NCI-H69 (cell line): ENCODE measurements around the gene SPX.

ENCODE experiments used
- DNase-seq: peaks from one replicate; lab custom pipeline; 2025; lab: John Stamatoyannopoulos, UW

The SPX gene

DNA sequence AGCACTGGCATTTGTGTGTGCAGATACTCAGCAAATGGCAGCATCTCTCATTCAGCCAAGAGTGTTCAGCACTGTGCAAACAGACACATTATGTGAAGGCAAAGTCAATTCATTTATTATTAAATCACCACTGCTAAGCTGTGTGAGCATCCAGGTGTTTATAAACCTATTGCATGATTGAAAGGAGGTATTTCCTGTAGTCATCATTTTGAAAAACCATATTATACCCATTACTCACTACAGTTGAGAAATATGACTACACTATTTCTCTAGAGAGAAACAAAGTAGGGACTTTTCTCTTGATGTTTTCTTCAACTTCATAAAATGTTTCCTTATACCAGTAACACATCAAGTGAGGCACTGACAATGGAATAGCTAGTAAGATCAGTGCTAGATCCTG lies 13.7 kb downstream of the SPX start:
- peak; percentile 37 for DNase-seq

- peak; percentile 67 for DNase-seq
Observed at GRCh38 chr12:21541773-21542172, 15.7 kb downstream of the SPX start.

GRCh38 chr12:21542403-21542802 lies 16.3 kb downstream of the SPX start:
- peak; percentile 1 for DNase-seq

GRCh38 chr12:21543151-21543550 lies 17.1 kb downstream of the SPX start:
- no peak for DNase-seq

GRCh38 chr12:21545557-21545956 lies 19.5 kb downstream of the SPX start:
- DNase-seq = no peak

DNA sequence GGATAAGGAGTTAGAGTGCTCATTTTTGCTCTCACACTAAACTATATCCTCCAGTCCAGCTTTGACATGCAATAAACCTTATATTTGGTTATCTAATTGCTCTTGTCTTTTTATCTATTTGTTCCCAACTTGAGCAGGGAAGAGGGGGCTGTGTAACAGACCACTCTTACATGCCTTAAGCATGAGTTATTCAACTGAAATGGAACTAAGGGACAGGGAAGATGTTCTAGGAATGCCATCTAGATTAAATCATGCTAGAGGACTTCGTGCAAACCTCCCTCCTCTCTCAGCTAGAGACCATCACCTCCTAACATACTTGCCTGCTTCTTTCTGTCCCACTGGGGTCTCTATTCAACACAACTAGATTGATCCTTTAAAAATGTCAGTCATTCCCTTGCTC lies 20.6 kb downstream of the SPX start:
- no peak for DNase-seq

- DNase-seq = no peak
Observed at GRCh38 chr12:21547437-21547836, 21.3 kb downstream of the SPX start.

DNA sequence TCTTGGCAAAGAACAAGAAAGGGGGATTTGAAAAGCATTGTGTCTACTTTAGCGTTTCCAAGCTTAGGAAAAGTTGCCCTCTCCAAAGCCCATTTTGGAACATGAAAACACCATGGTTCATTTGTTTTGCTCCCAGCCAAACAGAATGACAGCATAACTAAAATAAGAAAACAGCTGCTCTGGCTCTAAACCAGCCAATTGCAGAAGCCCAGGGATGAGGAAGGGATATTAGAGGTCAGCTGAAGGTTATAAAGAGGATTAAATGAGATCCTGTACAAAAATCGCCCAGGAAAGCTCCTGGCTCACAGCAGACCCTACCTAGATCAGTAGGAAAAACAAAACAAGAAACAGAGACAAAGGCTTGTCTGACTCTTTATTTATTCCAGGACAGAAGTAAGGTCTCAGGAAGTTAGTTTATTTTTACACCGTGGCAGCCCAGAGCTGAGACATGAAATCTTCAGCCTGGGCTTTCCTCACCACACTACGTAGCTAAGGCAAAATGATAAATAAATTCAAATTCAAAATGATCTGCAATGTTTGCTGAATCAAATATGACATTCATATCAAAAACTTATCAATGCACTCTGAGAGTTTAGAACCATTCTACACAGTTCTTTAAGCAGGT lies 25.9 kb downstream of the SPX start:
- DNase-seq = no peak

DNA sequence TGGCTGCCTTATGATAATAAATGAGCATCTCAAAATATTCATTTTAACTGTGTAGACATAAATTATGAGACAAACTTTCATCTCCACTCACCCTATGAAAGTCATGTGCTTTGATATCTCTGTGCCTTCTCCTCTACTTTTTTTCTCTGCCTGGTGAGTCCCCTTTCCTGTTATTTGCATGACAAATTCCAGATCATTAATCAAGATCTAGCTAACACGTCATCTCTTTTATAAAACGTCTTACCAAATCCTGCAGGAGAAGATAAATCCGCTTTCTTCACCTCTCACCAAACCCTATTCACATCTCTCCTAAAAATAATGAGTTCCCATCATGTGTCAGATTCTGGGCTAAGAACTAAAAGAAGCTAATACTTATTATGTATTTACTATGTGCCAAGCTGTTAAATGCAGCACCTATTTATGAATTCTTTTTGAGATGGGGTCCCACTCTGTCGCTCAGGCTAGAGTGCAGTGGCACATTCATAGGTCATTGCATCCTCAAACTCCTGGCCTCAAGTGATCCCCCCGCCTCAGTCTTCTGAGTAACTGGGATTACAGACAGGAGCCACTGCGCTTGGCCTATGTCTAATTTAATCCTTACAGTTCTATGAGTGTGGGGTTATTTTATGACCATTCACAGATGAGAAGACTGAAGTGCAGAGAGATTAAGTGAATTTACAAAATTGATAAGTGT lies 26.7 kb downstream of the SPX start:
- DNase-seq = no peak

- DNase-seq = no peak
Observed at GRCh38 chr12:21553329-21553675, 27.2 kb downstream of the SPX start.

DNA sequence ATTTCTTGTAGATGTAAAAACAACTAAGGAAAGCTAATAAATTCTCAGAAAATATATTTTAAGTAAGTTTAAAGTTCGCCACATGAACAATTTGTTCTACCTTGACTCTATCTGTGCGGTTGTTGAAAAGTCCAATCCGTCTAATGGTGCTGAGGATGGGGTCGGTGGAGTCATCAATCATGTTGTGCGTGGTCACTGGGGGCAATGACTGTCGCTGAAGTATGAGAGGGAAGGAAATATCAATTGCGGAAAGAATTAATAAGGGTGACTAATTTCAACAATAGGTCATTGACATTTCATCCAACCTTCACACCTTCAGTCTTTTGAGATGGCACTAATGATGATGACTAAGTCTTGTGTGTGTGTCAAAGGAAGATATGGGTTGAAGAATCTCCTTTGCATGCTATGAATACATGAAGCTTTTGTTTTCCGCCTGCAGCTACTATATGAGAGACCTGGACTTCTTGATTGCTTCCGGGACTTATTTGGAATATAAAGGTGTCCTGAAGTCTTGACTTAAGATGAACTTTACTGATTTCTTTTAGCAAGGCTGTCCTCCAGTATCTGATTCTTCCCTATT lies 32.1 kb downstream of the SPX start:
- no peak for DNase-seq

GRCh38 chr12:21559855-21560569 lies 33.9 kb downstream of the SPX start:
- DNase-seq = no peak

- DNase-seq = no peak
Observed at GRCh38 chr12:21561158-21561557, 35.1 kb downstream of the SPX start.

GRCh38 chr12:21562859-21563258 lies 36.8 kb downstream of the SPX start:
- no peak for DNase-seq

DNA sequence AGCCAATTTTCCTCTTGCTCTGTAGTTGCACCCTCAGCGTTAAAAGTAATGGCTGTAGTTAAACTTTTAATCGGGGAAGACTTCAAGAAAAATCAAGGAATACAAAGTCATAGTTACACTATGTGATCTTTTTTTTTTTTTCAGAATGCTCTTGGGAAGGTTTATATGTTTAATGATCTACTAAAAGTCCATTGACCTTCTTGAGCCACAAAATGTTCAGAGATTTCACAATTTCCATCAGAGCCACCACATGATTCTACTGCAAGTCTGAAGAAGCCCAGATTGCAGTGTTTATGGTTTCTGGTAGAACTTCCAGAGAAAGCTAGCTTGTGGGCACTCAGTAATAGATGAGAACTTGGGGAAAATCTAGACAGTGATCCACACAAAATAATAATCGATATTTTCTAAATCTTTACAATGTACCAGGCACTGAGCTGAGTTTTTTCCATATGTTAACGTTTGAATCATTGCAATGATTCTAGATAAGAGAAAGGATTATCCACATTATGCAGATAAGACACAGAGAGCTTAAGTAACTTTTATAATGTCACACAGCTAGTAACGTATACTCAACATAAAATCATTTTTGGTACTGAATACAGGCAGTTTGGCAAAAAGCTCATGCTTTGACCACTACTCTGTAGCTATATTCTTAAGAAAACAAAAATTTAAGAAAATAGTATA lies 40.3 kb downstream of the SPX start:
- DNase-seq = no peak

- no peak for DNase-seq
Observed at GRCh38 chr12:21566907-21567394, 40.9 kb downstream of the SPX start.

GRCh38 chr12:21568115-21568514 lies 42.0 kb downstream of the SPX start:
- DNase-seq = no peak

DNA sequence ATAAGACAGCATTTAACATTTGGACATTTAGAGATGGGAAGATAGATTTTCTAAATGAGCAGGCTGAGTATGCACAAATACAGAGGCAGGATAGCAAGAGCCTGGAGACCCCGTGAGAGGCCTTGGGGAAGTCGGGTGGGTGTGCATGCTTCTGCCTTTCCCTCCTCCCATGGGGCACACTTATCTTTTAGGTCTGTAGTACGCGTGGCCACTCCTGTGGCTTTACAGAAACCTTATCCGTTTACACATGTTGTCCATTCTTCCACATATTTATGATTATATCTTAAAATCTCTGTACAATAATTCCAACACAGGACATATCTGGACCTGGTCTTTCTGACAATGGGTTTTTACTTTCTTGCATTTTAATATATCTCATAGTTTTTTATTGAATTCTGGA lies 45.0 kb downstream of the SPX start:
- no peak for DNase-seq

GRCh38 chr12:21573733-21574358 lies 47.8 kb downstream of the SPX start:
- no peak for DNase-seq

DNA sequence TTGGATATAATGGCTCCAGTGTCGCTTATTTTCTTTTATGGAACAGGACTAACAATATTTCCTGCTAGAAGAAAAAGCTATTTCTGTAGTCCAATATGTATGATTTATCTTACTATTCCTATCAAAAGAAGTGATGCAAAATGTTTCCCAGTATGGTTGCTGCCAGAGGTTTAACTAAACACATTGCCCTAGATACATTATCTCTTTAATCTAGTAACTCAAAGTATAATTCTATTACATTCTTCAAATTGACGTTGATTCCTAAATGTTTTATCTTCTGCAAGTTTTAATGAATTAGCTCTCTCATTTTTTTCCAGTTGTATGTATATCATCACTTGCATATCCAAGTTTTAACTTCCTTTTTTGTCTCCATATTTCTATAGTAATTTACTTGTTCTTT lies 50.3 kb downstream of the SPX start:
- no peak for DNase-seq

DNA sequence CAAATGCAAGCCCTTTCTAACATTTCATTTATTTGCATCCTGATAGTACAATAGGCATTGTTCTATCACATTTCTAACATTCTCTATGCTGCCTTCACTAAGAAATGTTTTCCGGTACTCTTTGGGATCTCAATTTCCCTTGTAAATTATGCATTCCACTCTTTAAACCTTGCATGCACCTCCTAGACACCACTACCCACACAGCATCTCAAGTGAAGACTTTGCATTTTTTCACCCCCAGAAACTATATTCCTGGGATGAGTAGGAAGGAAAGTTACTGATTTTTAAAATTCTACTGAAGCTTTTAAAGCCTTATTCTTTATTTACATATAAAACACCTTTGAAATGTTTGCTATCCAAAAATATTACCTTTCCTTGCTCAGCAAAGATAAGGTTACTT lies 51.4 kb downstream of the SPX start:
- DNase-seq = no peak
